Endodermal cell (in vitro differentiated cells): Measurements from ENCODE around the gene GTF2F2. TPM values are rescaled to one million over a fixed set of nuclear protein-coding genes. Genes with fewer than 3 reads are reported as not detected.
A peak's percentile ranks its signal among the peaks of the same experiment; 100 is the strongest.

Experiments used
- DNase-seq: peaks from one replicate; pipeline ENCODE4 v3.0.0-alpha.2; 2017
- H3K27ac ChIP-seq: 2 replicates; pipeline ENCODE4 v1.5.1; 2013; ENCODE audit warnings: mild to moderate bottlenecking, low read depth, low read length, moderate library complexity
- H3K27me3 ChIP-seq: 2 replicates; pipeline ENCODE4 v1.6.1; 2013; ENCODE audit warnings: mild to moderate bottlenecking, low read length, moderate library complexity; ENCODE audit not compliant: insufficient read depth, control insufficient read depth, poor library complexity, severe bottlenecking
- H3K36me3 ChIP-seq: 2 replicates; pipeline ENCODE4 v1.7.0; 2013; ENCODE audit warnings: mild to moderate bottlenecking, low read length, moderate library complexity; ENCODE audit not compliant: control insufficient read depth, insufficient read depth
- H3K4me1 ChIP-seq: one replicate; pipeline ENCODE4 v1.7.0; 2013; ENCODE audit warnings: low read length; ENCODE audit not compliant: control insufficient read depth, insufficient read depth
- H3K4me3 ChIP-seq: 2 replicates; pipeline ENCODE4 v1.5.1; 2013; ENCODE audit warnings: mild to moderate bottlenecking, low read length, moderate library complexity
- H3K9ac ChIP-seq: 2 replicates; pipeline ENCODE4 v1.6.1; 2013; ENCODE audit warnings: mild to moderate bottlenecking, low read length, moderate library complexity; ENCODE audit not compliant: poor library complexity, severe bottlenecking; ENCODE audit errors: extremely low read depth
- H3K9me3 ChIP-seq: 2 replicates; pipeline ENCODE4 v1.6.1; 2013; ENCODE audit warnings: mild to moderate bottlenecking, low read length, moderate library complexity; ENCODE audit not compliant: control insufficient read depth
- H3K27ac Mint-ChIP-seq: 2 replicates; pipeline ENCODE4 v1.8.0; 2020; ENCODE audit warnings: mixed read lengths
- H3K27me3 Mint-ChIP-seq: 2 replicates; pipeline ENCODE4 v1.8.0; 2021; ENCODE audit warnings: mild to moderate bottlenecking, mixed read lengths; ENCODE audit not compliant: insufficient read depth
- H3K36me3 Mint-ChIP-seq: 2 replicates; pipeline ENCODE4 v1.8.0; 2020; ENCODE audit warnings: low read depth, mixed read lengths
- H3K4me1 Mint-ChIP-seq: 2 replicates; pipeline ENCODE4 v1.8.0; 2020; ENCODE audit warnings: mixed read lengths
- H3K4me3 Mint-ChIP-seq: 2 replicates; pipeline ENCODE4 v1.8.0; 2020; ENCODE audit warnings: mild to moderate bottlenecking, moderate library complexity, mixed read lengths
- H3K9me3 Mint-ChIP-seq: 2 replicates; pipeline ENCODE4 v1.8.0; 2020; ENCODE audit warnings: mild to moderate bottlenecking, mixed read lengths
- WGBS, 2 experiments: methylation state at CpG; one replicate each; pipeline versions ENCODE4 v1.1.5 to v1.1.7; 2013; ENCODE audit warnings: missing lambda C conversion rate in 2 of 2, mixed read lengths in 1 of 2; ENCODE audit not compliant: insufficient coverage in 1 of 2, insufficient read length in 1 of 2; 5-methylcytosine and 5-hydroxymethylcytosine counted together
- total RNA-seq, 2 donors: library from RNA; stranded (reverse); fragmentation: NEBNext Ultra II Directional in 1 of 2; extraction: Animal tissue kit (Norgen Biotek cat#: 25700) in 1 of 2; gene quantifications; 2 replicates in 1 of 2; 3 replicates in 1 of 2; pipeline ENCODE4 v1.2.1, GENCODE V29; 2021
- TF ChIP-seq, protein P1 (sequence below): fragments of 200-600 bp; sonication (generic); conservative IDR thresholded peaks from 2 replicates; pipeline ENCODE4 v1.5.0; 2021; ENCODE audit warnings: antibody characterized with exemption, mild to moderate bottlenecking

Gene GTF2F2
- total RNA-seq, 2 donors from 2014 or later = 27.0 to 27.4 TPM

DNA sequence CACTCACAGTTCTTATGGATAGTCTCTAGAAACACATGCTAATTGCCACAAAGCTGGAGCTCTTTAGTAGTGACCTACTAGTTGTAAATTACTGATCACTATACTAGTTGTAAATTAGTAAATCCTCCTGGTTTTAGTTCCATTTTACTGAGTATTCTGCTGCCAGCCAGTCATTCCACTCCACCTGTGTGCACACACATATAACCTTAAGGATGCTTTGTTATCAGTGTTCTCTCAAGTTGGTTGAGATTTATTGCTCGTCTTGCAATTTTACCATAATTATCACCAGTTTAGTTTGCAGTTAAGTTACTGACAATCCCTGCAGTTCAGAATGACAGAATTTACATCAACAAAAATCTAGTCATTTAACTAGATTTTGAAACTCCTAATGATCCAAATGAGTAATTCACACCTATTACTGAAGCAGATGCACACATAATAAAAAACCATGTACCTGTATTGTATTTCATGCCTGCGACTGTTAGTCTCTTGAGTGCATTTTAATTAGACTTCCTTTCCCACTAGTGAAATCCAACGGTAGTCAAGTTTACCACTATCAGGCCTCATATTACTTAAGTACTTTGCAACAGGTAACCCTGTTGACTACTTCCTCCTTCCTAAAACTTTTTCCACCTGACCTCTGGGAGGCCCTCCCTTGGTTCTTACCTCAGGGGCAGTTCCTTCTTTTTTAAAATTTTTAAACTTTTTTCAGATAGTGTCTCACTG lies 213.1 kb downstream of the GTF2F2 start:
- Mint-ChIP-seq H3K9me3 (no peaks in the 10 kb centered on the region), H3K36me3 (peaks cover 36% of the 10 kb centered on the region), H3K27ac (peak overlapping the region; percentile 63), H3K4me3 (no peak overlapping the region), H3K4me1 (peaks cover 43% of the 10 kb centered on the region), H3K27me3 (no peaks in the 10 kb centered on the region)
- DNase-seq = no peak
- Histone ChIP-seq H3K4me1 (peaks cover 5% of the 10 kb centered on the region), H3K9ac (no peak overlapping the region), H3K27me3 (no peaks in the 10 kb centered on the region), H3K9me3 (no peaks in the 10 kb centered on the region), H3K36me3 (peaks cover 46% of the 10 kb centered on the region), H3K4me3 (no peak overlapping the region), H3K27ac (no peak overlapping the region)
- TF ChIP-seq, protein P1, sequence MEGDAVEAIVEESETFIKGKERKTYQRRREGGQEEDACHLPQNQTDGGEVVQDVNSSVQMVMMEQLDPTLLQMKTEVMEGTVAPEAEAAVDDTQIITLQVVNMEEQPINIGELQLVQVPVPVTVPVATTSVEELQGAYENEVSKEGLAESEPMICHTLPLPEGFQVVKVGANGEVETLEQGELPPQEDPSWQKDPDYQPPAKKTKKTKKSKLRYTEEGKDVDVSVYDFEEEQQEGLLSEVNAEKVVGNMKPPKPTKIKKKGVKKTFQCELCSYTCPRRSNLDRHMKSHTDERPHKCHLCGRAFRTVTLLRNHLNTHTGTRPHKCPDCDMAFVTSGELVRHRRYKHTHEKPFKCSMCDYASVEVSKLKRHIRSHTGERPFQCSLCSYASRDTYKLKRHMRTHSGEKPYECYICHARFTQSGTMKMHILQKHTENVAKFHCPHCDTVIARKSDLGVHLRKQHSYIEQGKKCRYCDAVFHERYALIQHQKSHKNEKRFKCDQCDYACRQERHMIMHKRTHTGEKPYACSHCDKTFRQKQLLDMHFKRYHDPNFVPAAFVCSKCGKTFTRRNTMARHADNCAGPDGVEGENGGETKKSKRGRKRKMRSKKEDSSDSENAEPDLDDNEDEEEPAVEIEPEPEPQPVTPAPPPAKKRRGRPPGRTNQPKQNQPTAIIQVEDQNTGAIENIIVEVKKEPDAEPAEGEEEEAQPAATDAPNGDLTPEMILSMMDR = no peak
- 72 to 100% methylated on average over 2 to 3 of the region's 3 CpGs for WGBS, 2 experiments

Other genes with a start within 250 kb of the GTF2F2 start
- gene NUFIP1, start 131.0 kb upstream of the GTF2F2 start, total RNA-seq = 10 to 100 TPM; 11.0 to 13.9 TPM
- gene GPALPP1, start 131.0 kb upstream of the GTF2F2 start, total RNA-seq = 10 to 100 TPM; 25.8 to 36.4 TPM
- gene KCTD4, start 80.5 kb downstream of the GTF2F2 start, total RNA-seq = not detected
- 1,000 to 10,000 TPM; 2,192 to 2,586 TPM for gene TPT1, start 220.7 kb downstream of the GTF2F2 start, total RNA-seq